DND-41 (cell line): ENCODE measurements around the gene GABRR3.

ENCODE experiments used
- ATAC-seq: fragments of 200-7000 bp; cut with Tn5 transposase; 3 replicates; pipeline ENCODE4 v1.9.1; 2021; ENCODE audit warnings: low read depth; ENCODE audit not compliant: insufficient read depth
- DNase-seq: peaks from one replicate; pipeline ENCODE4 v3.0.0-alpha.2; 2020
- H2AFZ ChIP-seq: 2 replicates; pipeline ENCODE4 v1.6.0; 2012; ENCODE audit warnings: low read depth, low read length
- H3K27ac ChIP-seq: 2 replicates; pipeline ENCODE4 v1.5.1; 2012; ENCODE audit warnings: low read length, inconsistent platforms
- H3K27me3 ChIP-seq: fragments of 200-600 bp; sonication (generic); 2 replicates; pipeline ENCODE4 v1.6.0; 2012; ENCODE audit warnings: low read length, mild to moderate bottlenecking, inconsistent platforms; ENCODE audit not compliant: insufficient read depth, poor library complexity
- H3K36me3 ChIP-seq: 2 replicates; pipeline ENCODE4 v1.5.1; 2012; ENCODE audit warnings: low read length, inconsistent platforms; ENCODE audit not compliant: insufficient read depth
- H3K4me1 ChIP-seq: 2 replicates; pipeline ENCODE4 v1.5.1; 2012; ENCODE audit warnings: mild to moderate bottlenecking, low read length; ENCODE audit not compliant: insufficient read depth
- H3K4me2 ChIP-seq: 2 replicates; pipeline ENCODE4 v1.6.0; 2012; ENCODE audit warnings: mild to moderate bottlenecking, moderate library complexity, low read length, inconsistent platforms; ENCODE audit not compliant: insufficient read depth
- H3K4me3 ChIP-seq, 2 experiments: fragments of 200-600 bp in 1 of 2; shearing (Covaris generic) in 1 of 2; 2 replicates each; pipeline ENCODE4 v1.5.1; 2012 to 2016; ENCODE audit warnings: inconsistent platforms in 2 of 2, low read length in 2 of 2, mild to moderate bottlenecking in 2 of 2, low read depth in 1 of 2, moderate library complexity in 1 of 2
- H3K79me2 ChIP-seq: 2 replicates; pipeline ENCODE4 v1.6.0; 2012; ENCODE audit warnings: low read length, inconsistent platforms; ENCODE audit not compliant: insufficient read depth
- H3K9ac ChIP-seq: 2 replicates; pipeline ENCODE4 v1.6.0; 2012; ENCODE audit warnings: low read depth, mild to moderate bottlenecking, inconsistent platforms, low read length, moderate library complexity
- H3K9me3 ChIP-seq: 2 replicates; pipeline ENCODE4 v1.5.1; 2012; ENCODE audit warnings: low read length, moderate library complexity, mild to moderate bottlenecking, inconsistent platforms; ENCODE audit not compliant: insufficient read depth, severe bottlenecking
- H4K20me1 ChIP-seq: 2 replicates; pipeline ENCODE4 v1.6.0; 2012; ENCODE audit warnings: low read length; ENCODE audit not compliant: insufficient read depth
- EZH2 ChIP-seq: IDR thresholded peaks from 3 replicates; pipeline ENCODE4 v1.6.1; 2012; ENCODE audit warnings: borderline replicate concordance, low read depth, mild to moderate bottlenecking, moderate library complexity, low read length, inconsistent platforms; ENCODE audit not compliant: severe bottlenecking
- TF ChIP-seq, protein P1 (sequence below): IDR thresholded peaks from 2 replicates; pipeline ENCODE4 v1.5.1; 2012; ENCODE audit warnings: borderline replicate concordance, low read length, moderate library complexity, mild to moderate bottlenecking; ENCODE audit not compliant: poor library complexity, severe bottlenecking; ENCODE audit errors: extremely low read depth

The GABRR3 gene

GRCh38 chr3:98034036-98034435, 1.1 kb downstream of the GABRR3 start:
- no peak overlapping the region for H3K4me2 ChIP-seq
- TF ChIP-seq EZH2 = no peak
- TF ChIP-seq, protein P1, sequence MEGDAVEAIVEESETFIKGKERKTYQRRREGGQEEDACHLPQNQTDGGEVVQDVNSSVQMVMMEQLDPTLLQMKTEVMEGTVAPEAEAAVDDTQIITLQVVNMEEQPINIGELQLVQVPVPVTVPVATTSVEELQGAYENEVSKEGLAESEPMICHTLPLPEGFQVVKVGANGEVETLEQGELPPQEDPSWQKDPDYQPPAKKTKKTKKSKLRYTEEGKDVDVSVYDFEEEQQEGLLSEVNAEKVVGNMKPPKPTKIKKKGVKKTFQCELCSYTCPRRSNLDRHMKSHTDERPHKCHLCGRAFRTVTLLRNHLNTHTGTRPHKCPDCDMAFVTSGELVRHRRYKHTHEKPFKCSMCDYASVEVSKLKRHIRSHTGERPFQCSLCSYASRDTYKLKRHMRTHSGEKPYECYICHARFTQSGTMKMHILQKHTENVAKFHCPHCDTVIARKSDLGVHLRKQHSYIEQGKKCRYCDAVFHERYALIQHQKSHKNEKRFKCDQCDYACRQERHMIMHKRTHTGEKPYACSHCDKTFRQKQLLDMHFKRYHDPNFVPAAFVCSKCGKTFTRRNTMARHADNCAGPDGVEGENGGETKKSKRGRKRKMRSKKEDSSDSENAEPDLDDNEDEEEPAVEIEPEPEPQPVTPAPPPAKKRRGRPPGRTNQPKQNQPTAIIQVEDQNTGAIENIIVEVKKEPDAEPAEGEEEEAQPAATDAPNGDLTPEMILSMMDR = no peak
- no peak for ATAC-seq

GRCh38 chr3:98032904-98033303, 2.2 kb downstream of the GABRR3 start:
- DNase-seq = no peak
- Histone ChIP-seq H3K79me2 (no peaks in the 10 kb centered on the region), H4K20me1 (no peaks in the 10 kb centered on the region), H3K27me3 (peaks cover 24% of the 10 kb centered on the region), H3K4me1 (peaks cover 6% of the 10 kb centered on the region; the same call in 1 of the 2 replicates), H2AFZ (no peak overlapping the region), H3K9ac (no peak overlapping the region), H3K4me2 (no peak overlapping the region), H3K9me3 (no peaks in the 10 kb centered on the region), H3K36me3 (no peaks in the 10 kb centered on the region), H3K4me3 (no peak overlapping the region), H3K27ac (no peak overlapping the region)
- TF ChIP-seq, protein P1 = no peak
- no peak for TF ChIP-seq EZH2
- ATAC-seq = no peak

More at GRCh38 chr3:98034036-98034435, 1.1 kb downstream of the GABRR3 start:
- no peak overlapping the region for H3K4me3 ChIP-seq
- no peak overlapping the region for H2AFZ ChIP-seq
- H3K27ac ChIP-seq = no peak overlapping the region
- H4K20me1 ChIP-seq = no peaks in the 10 kb centered on the region
- no peak for DNase-seq
- no peaks in the 10 kb centered on the region for H3K9me3 ChIP-seq
- H3K36me3 ChIP-seq = no peaks in the 10 kb centered on the region
- peaks cover 24% of the 10 kb centered on the region for H3K27me3 ChIP-seq
- H3K79me2 ChIP-seq = no peaks in the 10 kb centered on the region
- H3K4me1 ChIP-seq = peaks cover 5% of the 10 kb centered on the region; the same call in 1 of the 2 replicates
- no peak overlapping the region for H3K9ac ChIP-seq

DNA sequence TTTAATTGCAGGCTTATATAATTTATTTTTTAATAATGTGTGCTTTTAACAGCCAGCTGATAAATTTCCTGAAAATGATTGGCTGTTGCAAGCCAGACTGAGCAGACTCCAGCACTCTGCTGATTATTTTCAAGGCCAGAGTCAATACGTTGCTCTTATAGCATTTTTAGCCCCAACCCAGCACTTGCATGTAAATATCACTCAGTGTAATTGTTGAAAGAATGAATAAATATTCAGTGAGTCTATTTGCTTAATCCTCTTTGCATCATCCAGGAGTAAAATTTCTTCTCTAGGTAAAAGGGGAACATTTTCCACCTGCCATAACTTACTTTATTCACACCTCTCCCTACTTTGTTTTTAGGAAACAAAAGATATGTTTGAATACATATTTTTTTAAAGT, 2.9 kb downstream of the GABRR3 start:
- Histone ChIP-seq H3K4me3 (no peak overlapping the region), H3K9me3 (no peaks in the 10 kb centered on the region), H3K79me2 (no peaks in the 10 kb centered on the region), H3K27me3 (peaks cover 24% of the 10 kb centered on the region), H3K9ac (no peak overlapping the region), H3K27ac (no peak overlapping the region), H3K4me1 (peaks cover 6% of the 10 kb centered on the region; the same call in 1 of the 2 replicates), H4K20me1 (no peaks in the 10 kb centered on the region), H3K36me3 (no peaks in the 10 kb centered on the region), H3K4me2 (no peak overlapping the region), H2AFZ (no peak overlapping the region)
- no peak for TF ChIP-seq EZH2
- TF ChIP-seq, protein P1 = no peak
- ATAC-seq = no peak
- DNase-seq = no peak

GRCh38 chr3:98029083-98029482, 6.0 kb downstream of the GABRR3 start:
- H3K4me1 ChIP-seq = peaks cover 6% of the 10 kb centered on the region; the same call in 1 of the 2 replicates
- no peak overlapping the region for H3K9ac ChIP-seq
- DNase-seq = no peak
- H3K79me2 ChIP-seq = no peaks in the 10 kb centered on the region
- H3K4me2 ChIP-seq = no peak overlapping the region
- no peaks in the 10 kb centered on the region for H4K20me1 ChIP-seq
- H3K36me3 ChIP-seq = no peaks in the 10 kb centered on the region
- H3K4me3 ChIP-seq = no peak overlapping the region
- peak; percentile 84 for ATAC-seq
- H2AFZ ChIP-seq = no peak overlapping the region
- peaks cover 25% of the 10 kb centered on the region for H3K27me3 ChIP-seq
- no peak overlapping the region for H3K27ac ChIP-seq
- H3K9me3 ChIP-seq = no peaks in the 10 kb centered on the region
- TF ChIP-seq, protein P1 = no peak
- no peak for TF ChIP-seq EZH2
